ENCODE measurements around the gene HCN3.

DNA sequence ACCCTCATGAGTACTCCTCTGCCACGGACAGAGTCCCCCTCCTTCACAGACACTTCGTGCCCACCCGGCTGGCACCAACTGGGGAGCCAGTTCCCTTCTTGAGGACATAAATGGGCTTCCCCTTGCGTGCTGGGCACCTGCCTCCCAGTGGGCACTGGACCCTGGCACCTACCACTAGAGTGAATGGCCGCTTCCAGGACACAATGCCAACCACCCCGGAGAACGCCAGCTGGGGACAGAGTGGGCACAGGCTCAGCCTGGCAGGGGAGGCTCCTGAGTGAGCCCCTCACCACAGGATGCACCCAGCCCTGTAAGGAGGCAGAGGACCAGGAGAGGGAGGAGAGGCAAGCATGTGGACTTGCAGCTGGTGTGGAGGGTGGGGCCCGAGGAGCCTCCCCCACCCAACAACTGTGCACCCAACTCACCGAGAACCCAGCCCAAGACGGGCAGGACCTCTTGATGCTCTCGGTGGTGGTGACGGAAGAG is 23.0 kb upstream of the HCN3 start:
- no peak for TF ChIP-seq POLR2A (IDR thresholded peaks at IDR 0.05; ENCODE audit: low read depth, low read length)
- TF ChIP-seq CTCF (IDR thresholded peaks at IDR 0.05; ENCODE audit: extremely low read depth in 1 of 2, insufficient read depth in 1 of 2, low read depth in 1 of 2, low read length in 2 of 2): no peak
